ENCODE measurements around the gene KCNK16. TPM values are rescaled to one million over a fixed set of nuclear protein-coding genes. Genes with fewer than 3 reads are reported as not detected.

KCNK16 gene
- total and polyA plus RNA-seq, 2 of the 13 experiments (the other 11 are each of a cell fraction or from before 2014, with no cell fraction given), result not detected

DNA sequence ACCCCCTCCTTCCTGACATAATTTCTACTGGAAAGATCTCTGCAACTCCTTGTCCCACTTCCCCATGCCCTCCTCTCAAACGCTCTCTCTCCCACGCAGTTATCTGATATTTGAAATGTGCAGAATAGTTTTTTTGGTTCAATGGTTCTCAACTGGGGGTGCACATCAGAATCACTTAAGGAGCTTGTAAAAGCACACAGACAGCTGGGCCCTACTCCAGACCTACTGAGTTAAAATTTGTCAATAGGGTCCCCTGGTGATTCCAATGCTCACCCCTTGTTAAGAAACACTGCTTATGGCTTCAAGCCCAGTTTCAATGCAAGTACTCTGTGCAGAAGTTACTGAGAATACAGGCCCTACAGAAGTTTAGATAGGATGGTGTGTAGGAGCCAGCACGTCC is 45.2 kb upstream of the KCNK16 start:
- CTCF ChIA-PET (ENCODE audit: low intra/inter-chr PET ratio, low total read pairs), result no interaction called here
- Histone ChIP-seq H3K4me3 (replicated peaks in 1 of 3; ENCODE audit: insufficient read depth in 1 of 3, low read depth in 2 of 3, low read length in 3 of 3) (no peak overlapping the region), H4K20me1 (ENCODE audit: insufficient read depth, low read length) (no peaks in the 10 kb centered on the region), H3K9me3 (ENCODE audit: low read length) (no peaks in the 10 kb centered on the region), H3K27me3 (ENCODE audit: control insufficient read depth in 1 of 2, insufficient read depth in 2 of 2, low read length in 2 of 2) (no peaks in the 10 kb centered on the region), H3K4me1 (ENCODE audit: insufficient read depth, low read length) (no peaks in the 10 kb centered on the region), H3K9ac (ENCODE audit: insufficient read depth, low read depth, low read length) (no peak overlapping the region), H3K79me2 (ENCODE audit: insufficient read depth, low read length) (no peaks in the 10 kb centered on the region), H3K36me3 (replicated peaks in 1 of 2; ENCODE audit: control insufficient read depth in 1 of 2, insufficient read depth in 2 of 2, low read length in 2 of 2) (no peaks in the 10 kb centered on the region), H3K4me2 (ENCODE audit: low read depth, low read length) (no peak overlapping the region), H2AFZ (ENCODE audit: low read length) (no peak overlapping the region), H3K27ac (ENCODE audit: extremely low read length, insufficient read depth, low read length) (no peak overlapping the region)
- BruUV-seq (replicated peaks), result no TSS peak
- in situ Hi-C loops (cut with HindIII; ENCODE audit: extremely low pct_ligation_motif_present, low pct_unique_long_range_greater_than_20kb), result no loop called here
- FAIRE-seq (no peak), DNase-seq (ENCODE audit: low spot score) (no peak), ATAC-seq (no peak)
- WGBS (ENCODE audit: low lambda C conversion rate), result 55% methylated on average over 3 of the region's 3 CpGs
- POLR2A ChIA-PET, result no interaction called here
- no peak for TF ChIP-seq ZNF577 (CRISPR knock-in tag; IDR thresholded peaks at IDR 0.05; ENCODE audit: borderline replicate concordance, low read depth)
- intact Hi-C loops (cut with micrococcal nuclease; ENCODE audit: unreplicated experiment), result no loop called here

GRCh38 chr6:39366931-39367618 is 44.6 kb upstream of the KCNK16 start:
- in situ Hi-C loops (cut with HindIII; ENCODE audit: extremely low pct_ligation_motif_present, low pct_unique_long_range_greater_than_20kb), result no loop called here
- no peak for FAIRE-seq
- H3K9ac ChIP-seq (ENCODE audit: insufficient read depth, low read depth, low read length), result no peak overlapping the region
- TF ChIP-seq RFX1 (IDR thresholded peaks at IDR 0.05) (peak; percentile 56; the same call in 1 of the 2 replicates), ZKSCAN5 (CRISPR knock-in tag; IDR thresholded peaks at IDR 0.05) (no peak)
- no peaks in the 10 kb centered on the region for H3K79me2 ChIP-seq (ENCODE audit: insufficient read depth, low read length)
- CTCF ChIA-PET (ENCODE audit: low intra/inter-chr PET ratio, low total read pairs), result no interaction called here
- no peaks in the 10 kb centered on the region for H3K4me1 ChIP-seq (ENCODE audit: insufficient read depth, low read length)
- 6% methylated on average over 7 of the region's 9 CpGs for WGBS (ENCODE audit: low lambda C conversion rate)
- H3K9me3 ChIP-seq (ENCODE audit: low read length), result no peaks in the 10 kb centered on the region
- H3K4me3 ChIP-seq (replicated peaks in 1 of 3; ENCODE audit: insufficient read depth in 1 of 3, low read depth in 2 of 3, low read length in 3 of 3), result no peak overlapping the region
- DNase-seq (ENCODE audit: low spot score), result no peak
- no TSS peak for BruUV-seq (replicated peaks)
- no peak overlapping the region for H3K27ac ChIP-seq (ENCODE audit: extremely low read length, insufficient read depth, low read length)
- H3K4me2 ChIP-seq (ENCODE audit: low read depth, low read length), result no peak overlapping the region
- POLR2A ChIA-PET, result no interaction called here
- ATAC-seq, result no peak
- no peak overlapping the region for H2AFZ ChIP-seq (ENCODE audit: low read length)
- intact Hi-C loops (cut with micrococcal nuclease; ENCODE audit: unreplicated experiment), result no loop called here
- H3K36me3 ChIP-seq (replicated peaks in 1 of 2; ENCODE audit: control insufficient read depth in 1 of 2, insufficient read depth in 2 of 2, low read length in 2 of 2), result no peaks in the 10 kb centered on the region
- no peaks in the 10 kb centered on the region for H3K27me3 ChIP-seq (ENCODE audit: control insufficient read depth in 1 of 2, insufficient read depth in 2 of 2, low read length in 2 of 2)
- H4K20me1 ChIP-seq (ENCODE audit: insufficient read depth, low read length), result no peaks in the 10 kb centered on the region

Measured in HepG2 (cell line).